Activated B cell treated with CpG ODN at 0.5 μM for 24 hours (primary cell): ENCODE results near the gene TCP11L1. TPM values are rescaled to one million over a fixed set of nuclear protein-coding genes. Genes with fewer than 3 reads are reported as not detected.

Experiments used
- ATAC-seq: fragments of 200-7000 bp; cut with Tn5 transposase; one replicate; pipeline ENCODE4 v1.10.0; 2021; ENCODE audit warnings: low read depth, mild to moderate bottlenecking, moderate library complexity
- CTCF ChIA-PET: fragments of 350-600 bp; sonication (Branson Sonifier 250); formaldehyde crosslinking; loops from one replicate; lab custom pipeline; 2021; ENCODE audit warnings: antibody characterized with exemption; lab: Charles Lee
- POLR2A ChIA-PET: fragments of 350-600 bp; sonication (Branson Sonifier 250); formaldehyde crosslinking; loops from one replicate; lab custom pipeline; 2021; ENCODE audit warnings: antibody characterized with exemption; lab: Charles Lee
- DNase-seq: peaks from one replicate; pipeline ENCODE4 v3.0.0; 2022
- H3K27ac Mint-ChIP-seq: one replicate; pipeline ENCODE4 v1.8.0; 2020; ENCODE audit warnings: mixed read lengths
- H3K27me3 Mint-ChIP-seq: one replicate; pipeline ENCODE4 v1.8.0; 2021; ENCODE audit warnings: mixed read lengths
- H3K36me3 Mint-ChIP-seq: one replicate; pipeline ENCODE4 v1.8.0; 2021; ENCODE audit warnings: low read depth, mixed read lengths
- H3K4me1 Mint-ChIP-seq: one replicate; pipeline ENCODE4 v1.8.0; 2021; ENCODE audit warnings: mixed read lengths
- H3K4me3 Mint-ChIP-seq: one replicate; pipeline ENCODE4 v1.8.0; 2020; ENCODE audit warnings: mild to moderate bottlenecking, mixed read lengths
- H3K9me3 Mint-ChIP-seq: one replicate; pipeline ENCODE4 v1.8.0; 2020; ENCODE audit warnings: mixed read lengths
- intact Hi-C: fragments of 100-400 bp; cut with micrococcal nuclease; formaldehyde crosslinking; loops from one replicate; pipeline ENCODE4 v1.15.1; 2024
- total RNA-seq: library from RNA; stranded (reverse); gene quantifications from 2 replicates; pipeline ENCODE4 v1.2.3, GENCODE V29; 2022
- TF ChIP-seq, protein P1 (sequence below): fragments of 200-600 bp; IDR thresholded peaks from one replicate; pipeline ENCODE4 v1.8.0; 2022; ENCODE audit warnings: antibody characterized with exemption, mild to moderate bottlenecking

TCP11L1 gene
- total RNA-seq, 1 donor from 2014 or later = 17.7 TPM

DNA sequence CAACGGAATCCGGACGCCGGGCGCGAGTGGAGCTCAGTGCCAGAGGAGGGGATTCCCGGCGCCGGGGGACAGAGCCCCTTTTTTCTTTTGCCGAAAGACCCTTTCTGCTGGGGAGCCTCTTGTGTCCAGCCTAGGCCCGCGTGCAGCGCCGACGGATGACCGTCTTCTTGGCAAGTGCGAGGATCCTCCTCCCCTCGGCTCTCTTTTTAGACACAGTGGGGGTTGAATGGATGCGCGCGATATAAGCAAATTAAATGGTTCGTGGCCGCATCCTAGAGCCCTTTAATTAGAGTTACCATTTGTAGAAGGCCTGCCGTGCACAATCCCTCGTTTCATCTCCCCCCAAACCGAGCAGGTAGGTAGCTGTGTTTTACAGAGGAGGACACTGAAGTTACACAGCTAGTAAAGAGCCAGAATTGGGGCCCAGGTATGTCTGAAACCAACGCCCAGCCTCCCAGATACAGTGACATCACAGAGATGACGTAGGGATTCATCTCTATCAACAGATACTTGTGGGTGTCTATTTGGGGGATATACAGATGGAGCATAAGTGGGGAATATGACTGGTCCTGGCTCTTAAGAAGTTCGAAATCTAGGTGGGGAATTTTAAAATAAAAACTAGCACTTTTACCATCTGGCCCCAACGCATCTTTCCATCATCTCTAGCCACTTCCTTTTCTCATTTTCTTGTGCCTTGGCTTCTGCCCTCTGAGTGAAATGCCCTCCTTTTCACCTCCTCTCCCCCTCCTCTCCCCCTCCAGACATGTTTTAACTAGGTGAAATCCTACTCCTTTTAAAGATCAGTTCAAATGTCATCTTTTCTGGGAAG is 875 bp downstream of the TCP11L1 start:
- TF ChIP-seq, protein P1, sequence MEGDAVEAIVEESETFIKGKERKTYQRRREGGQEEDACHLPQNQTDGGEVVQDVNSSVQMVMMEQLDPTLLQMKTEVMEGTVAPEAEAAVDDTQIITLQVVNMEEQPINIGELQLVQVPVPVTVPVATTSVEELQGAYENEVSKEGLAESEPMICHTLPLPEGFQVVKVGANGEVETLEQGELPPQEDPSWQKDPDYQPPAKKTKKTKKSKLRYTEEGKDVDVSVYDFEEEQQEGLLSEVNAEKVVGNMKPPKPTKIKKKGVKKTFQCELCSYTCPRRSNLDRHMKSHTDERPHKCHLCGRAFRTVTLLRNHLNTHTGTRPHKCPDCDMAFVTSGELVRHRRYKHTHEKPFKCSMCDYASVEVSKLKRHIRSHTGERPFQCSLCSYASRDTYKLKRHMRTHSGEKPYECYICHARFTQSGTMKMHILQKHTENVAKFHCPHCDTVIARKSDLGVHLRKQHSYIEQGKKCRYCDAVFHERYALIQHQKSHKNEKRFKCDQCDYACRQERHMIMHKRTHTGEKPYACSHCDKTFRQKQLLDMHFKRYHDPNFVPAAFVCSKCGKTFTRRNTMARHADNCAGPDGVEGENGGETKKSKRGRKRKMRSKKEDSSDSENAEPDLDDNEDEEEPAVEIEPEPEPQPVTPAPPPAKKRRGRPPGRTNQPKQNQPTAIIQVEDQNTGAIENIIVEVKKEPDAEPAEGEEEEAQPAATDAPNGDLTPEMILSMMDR = no peak
- POLR2A ChIA-PET = interaction anchor here (0.7 to 2.4 kb wide), 6 partner anchors 24 to 148 kb away, joined by 3 to 12 read pairs (median 4); partner anchors contain the start of genes DEPDC7 and QSER1
- peaks cover 2% of the 10 kb centered on the region for H3K27me3 Mint-ChIP-seq
- DNase-seq = no peak
- peak overlapping the region; percentile 88 for H3K27ac Mint-ChIP-seq
- intact Hi-C loops = no loop called here
- H3K36me3 Mint-ChIP-seq = peaks cover 19% of the 10 kb centered on the region
- no peaks in the 10 kb centered on the region for H3K9me3 Mint-ChIP-seq
- peaks cover 13% of the 10 kb centered on the region for H3K4me1 Mint-ChIP-seq
- H3K4me3 Mint-ChIP-seq = peak overlapping the region; percentile 95
- ATAC-seq = peak; percentile 11
- CTCF ChIA-PET = interaction anchor here (3.1 kb wide), 1 partner anchor 25 kb away, joined by 14 read pairs; no protein-coding TSS in a partner anchor

DNA sequence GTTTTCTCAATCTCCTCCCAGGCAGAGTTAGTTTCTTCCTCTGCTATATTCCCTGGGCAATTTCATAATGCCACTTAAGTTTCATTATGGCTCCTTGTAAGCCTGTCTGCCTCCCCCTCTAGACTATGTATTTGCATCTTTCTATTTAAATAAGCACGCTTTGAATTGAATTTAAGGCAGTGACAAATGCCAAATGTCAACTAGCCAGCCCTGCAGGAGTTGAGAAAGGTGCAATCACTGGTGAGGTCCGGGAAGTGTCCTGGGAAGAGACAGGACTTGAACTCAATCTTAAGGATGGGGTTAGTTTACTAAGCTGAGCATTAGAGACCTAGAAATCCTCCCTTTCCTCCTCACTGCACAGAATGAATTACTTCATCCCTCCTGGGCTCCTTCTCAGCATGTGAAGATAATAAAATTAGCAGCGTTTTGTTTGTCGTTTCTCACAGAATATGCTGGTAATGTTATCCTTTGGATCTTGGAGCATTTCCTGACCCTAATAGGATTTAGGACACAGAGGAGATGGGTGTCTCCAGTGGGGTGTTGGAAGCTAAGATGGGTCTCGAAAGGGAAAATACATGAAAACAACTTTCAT is 1.6 kb downstream of the TCP11L1 start:
- peaks cover 24% of the 10 kb centered on the region for H3K36me3 Mint-ChIP-seq
- H3K27me3 Mint-ChIP-seq = no peaks in the 10 kb centered on the region
- DNase-seq = no peak
- H3K9me3 Mint-ChIP-seq = no peaks in the 10 kb centered on the region
- CTCF ChIA-PET = no interaction called here
- H3K4me1 Mint-ChIP-seq = peaks cover 13% of the 10 kb centered on the region
- ATAC-seq = no peak
- peak overlapping the region; percentile 88 for H3K27ac Mint-ChIP-seq
- H3K4me3 Mint-ChIP-seq = peak overlapping the region; percentile 95
- POLR2A ChIA-PET = interaction anchor here (0.9 to 2.4 kb wide), 2 partner anchors 121 to 149 kb away, joined by 3 to 12 read pairs; partner anchors contain the start of gene QSER1
- intact Hi-C loops = no loop called here
- TF ChIP-seq, protein P1 = no peak

DNA sequence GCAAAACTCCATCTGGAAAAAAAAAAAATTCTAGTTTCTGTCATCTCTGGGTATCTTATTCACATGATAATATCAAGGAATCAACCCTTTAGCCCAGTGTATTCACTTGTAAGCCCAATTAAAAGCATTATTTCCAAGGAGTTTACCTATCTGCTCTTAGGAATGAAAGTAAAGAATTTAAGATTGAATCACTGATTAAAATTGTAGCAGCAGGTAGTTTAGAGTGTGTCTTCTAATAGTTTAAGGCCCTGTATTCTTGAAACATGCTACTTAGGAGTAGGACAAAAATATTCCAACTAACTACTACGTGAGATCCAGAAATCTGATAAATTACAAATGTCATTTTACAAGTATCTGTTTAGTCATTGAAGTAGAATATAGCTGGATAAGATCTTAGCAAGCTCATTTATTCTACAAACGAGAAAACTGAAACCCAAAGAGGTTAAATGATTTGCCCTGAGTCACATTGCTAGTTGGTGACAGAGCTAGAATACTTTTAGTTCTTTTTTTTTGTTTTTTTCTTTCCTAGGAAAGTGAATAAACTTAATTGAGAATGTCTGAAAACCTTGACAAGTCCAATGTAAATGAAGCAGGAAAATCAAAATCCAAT is 4.0 kb downstream of the TCP11L1 start:
- no peaks in the 10 kb centered on the region for H3K27me3 Mint-ChIP-seq
- TF ChIP-seq, protein P1 = no peak
- no peak overlapping the region for H3K27ac Mint-ChIP-seq
- ChIA-PET CTCF (interaction anchor here (0.6 kb wide), 1 partner anchor 10 kb away, joined by 3 read pairs; no protein-coding TSS in a partner anchor), POLR2A (no interaction called here)
- DNase-seq (no peak), ATAC-seq (no peak)
- intact Hi-C loops = no loop called here
- peaks cover 13% of the 10 kb centered on the region for H3K4me1 Mint-ChIP-seq
- no peak overlapping the region for H3K4me3 Mint-ChIP-seq
- peaks cover 42% of the 10 kb centered on the region for H3K36me3 Mint-ChIP-seq
- H3K9me3 Mint-ChIP-seq = no peaks in the 10 kb centered on the region

DNA sequence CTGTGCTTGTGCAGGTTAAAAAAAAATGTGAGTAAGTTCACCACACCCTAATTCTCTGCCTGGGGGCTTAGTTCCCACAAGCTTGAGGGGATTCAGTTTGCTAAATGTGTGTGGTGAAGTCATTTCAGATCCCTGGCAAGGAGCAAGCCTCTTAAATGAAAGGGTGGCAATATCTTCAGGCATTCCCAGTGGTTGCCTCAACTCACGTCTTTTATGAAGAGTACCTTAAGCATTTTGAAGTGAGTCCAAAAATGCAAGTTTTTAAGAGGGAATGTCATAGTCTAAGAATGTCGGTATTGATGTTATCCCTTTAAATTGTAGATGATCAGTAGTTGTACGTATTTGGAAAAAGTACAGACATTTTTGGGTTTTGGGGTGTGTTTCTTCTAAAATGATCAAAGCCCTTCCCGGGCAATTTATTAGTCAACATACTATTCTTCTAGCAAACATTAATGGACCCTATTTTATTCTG is 4.9 kb downstream of the TCP11L1 start:
- H3K27me3 Mint-ChIP-seq = no peaks in the 10 kb centered on the region
- H3K36me3 Mint-ChIP-seq = peaks cover 43% of the 10 kb centered on the region
- CTCF ChIA-PET = no interaction called here
- intact Hi-C loops = no loop called here
- H3K9me3 Mint-ChIP-seq = no peaks in the 10 kb centered on the region
- H3K4me3 Mint-ChIP-seq = no peak overlapping the region
- ATAC-seq = no peak
- H3K27ac Mint-ChIP-seq = no peak overlapping the region
- TF ChIP-seq, protein P1 = no peak
- peaks cover 13% of the 10 kb centered on the region for H3K4me1 Mint-ChIP-seq
- POLR2A ChIA-PET = no interaction called here
- DNase-seq = no peak
